COLO829 (cell line): ENCODE results near the gene MND1.
"Not testable (repeated sequence)": the region's sequence is repeated elsewhere in the genome, so short reads cannot be mapped to it uniquely, and the experiment has no call there.

ENCODE experiments used
- DNase-seq: peaks from one replicate; pipeline ENCODE4 v3.0.0; 2012; ENCODE audit warnings: low spot score

Gene MND1

GRCh38 chr4:153403726-153404125, 59.2 kb downstream of the MND1 start:
- DNase-seq: no peak

- no peak for DNase-seq
Measured at GRCh38 chr4:153407906-153408305, 63.4 kb downstream of the MND1 start.

GRCh38 chr4:153408932-153409331, 64.4 kb downstream of the MND1 start:
- no peak for DNase-seq

- DNase-seq: no peak
Measured at GRCh38 chr4:153409412-153409811, 64.9 kb downstream of the MND1 start.

- DNase-seq: no peak
Measured at GRCh38 chr4:153409924-153410501, 65.5 kb downstream of the MND1 start.

GRCh38 chr4:153413842-153414241, 69.4 kb downstream of the MND1 start:
- DNase-seq: no peak

GRCh38 chr4:153416456-153416855, 72.0 kb downstream of the MND1 start:
- not testable (repeated sequence) for DNase-seq

GRCh38 chr4:153418121-153418520, 73.6 kb downstream of the MND1 start:
- DNase-seq: no peak

- peak; percentile 91 for DNase-seq
Measured at GRCh38 chr4:153418558-153418957, 74.1 kb downstream of the MND1 start.

- DNase-seq: no peak
Measured at GRCh38 chr4:153419029-153419428, 74.5 kb downstream of the MND1 start.

- DNase-seq: no peak
Measured at GRCh38 chr4:153419673-153420278, 75.3 kb downstream of the MND1 start.

GRCh38 chr4:153420361-153420760, 75.9 kb downstream of the MND1 start:
- no peak for DNase-seq

- DNase-seq: no peak
Measured at GRCh38 chr4:153421941-153422340, 77.5 kb downstream of the MND1 start.

GRCh38 chr4:153426207-153426885, 81.9 kb downstream of the MND1 start:
- DNase-seq: no peak

- DNase-seq: no peak
Measured at GRCh38 chr4:153427363-153428071, 83.0 kb downstream of the MND1 start.

- DNase-seq: no peak
Measured at GRCh38 chr4:153428941-153429475, 84.5 kb downstream of the MND1 start.

GRCh38 chr4:153432965-153433753, 88.7 kb downstream of the MND1 start:
- DNase-seq: peak; percentile 78

- no peak for DNase-seq
Measured at GRCh38 chr4:153433754-153434105, 89.2 kb downstream of the MND1 start.

GRCh38 chr4:153434190-153434589, 89.7 kb downstream of the MND1 start:
- DNase-seq: no peak

- DNase-seq: no peak
Measured at GRCh38 chr4:153438916-153439756, 94.6 kb downstream of the MND1 start.

- DNase-seq: no peak
Measured at GRCh38 chr4:153439831-153440230, 95.3 kb downstream of the MND1 start.
